Measurements from ENCODE around the gene RAB8B.

RAB8B gene

GRCh38 chr15:63188926-63189871, at the start of gene RAB8B:
TSS of gene RAB8B (plus strand) at chr15:63189606. CDS start at chr15:63189625, 19 bp downstream.
- peak; percentile 75 to 78 for ATAC-seq

GRCh38 chr15:63140936-63141335, 48.5 kb upstream of the RAB8B start:
- ATAC-seq: peak; percentile 84 to 89

GRCh38 chr15:63145426-63145825, 44.0 kb upstream of the RAB8B start:
- no peak for ATAC-seq

GRCh38 chr15:63146684-63147083, 42.7 kb upstream of the RAB8B start:
- ATAC-seq: no peak

GRCh38 chr15:63151665-63152064, 37.7 kb upstream of the RAB8B start:
- no peak for ATAC-seq

GRCh38 chr15:63155486-63155885, 33.9 kb upstream of the RAB8B start:
- no peak for ATAC-seq

- no peak for ATAC-seq
Observed at GRCh38 chr15:63156086-63156710, 33.2 kb upstream of the RAB8B start.

- ATAC-seq: no peak
Observed at GRCh38 chr15:63156755-63157117, 32.7 kb upstream of the RAB8B start.

GRCh38 chr15:63157118-63157843, 32.1 kb upstream of the RAB8B start, which contains the start of gene RPS27L:
TSS of gene RPS27L (minus strand) at chr15:63157477. CDS start at chr15:63157405, 72 bp downstream.
- peak; percentile 98 for ATAC-seq

GRCh38 chr15:63157891-63158431, 31.4 kb upstream of the RAB8B start:
- peak in 1 of 2 donors; percentile 15 for ATAC-seq

GRCh38 chr15:63160638-63161037, 28.8 kb upstream of the RAB8B start:
- no peak for ATAC-seq

GRCh38 chr15:63163217-63163616, 26.2 kb upstream of the RAB8B start:
- no peak for ATAC-seq

- no peak for ATAC-seq
Observed at GRCh38 chr15:63165166-63165859, 24.1 kb upstream of the RAB8B start.

- no peak for ATAC-seq
Observed at GRCh38 chr15:63166219-63166618, 23.2 kb upstream of the RAB8B start.

- no peak for ATAC-seq
Observed at GRCh38 chr15:63169788-63170187, 19.6 kb upstream of the RAB8B start.

- ATAC-seq: no peak
Observed at GRCh38 chr15:63172376-63172775, 17.0 kb upstream of the RAB8B start.

- no peak for ATAC-seq
Observed at GRCh38 chr15:63172851-63173451, 16.5 kb upstream of the RAB8B start.

- ATAC-seq: no peak
Observed at GRCh38 chr15:63176302-63176701, 13.1 kb upstream of the RAB8B start.

GRCh38 chr15:63178034-63178433, 11.4 kb upstream of the RAB8B start:
- no peak for ATAC-seq

GRCh38 chr15:63180746-63181145, 8.7 kb upstream of the RAB8B start:
- no peak for ATAC-seq

GRCh38 chr15:63181648-63182047, 7.8 kb upstream of the RAB8B start:
- ATAC-seq: no peak

- ATAC-seq: no peak
Observed at GRCh38 chr15:63185206-63185605, 4.2 kb upstream of the RAB8B start.
